ENCODE results near the gene CDC45.

CDC45 gene

GRCh38 chr22:19508024-19508776, 28.5 kb downstream of the CDC45 start:
- Mint-ChIP-seq H3K27ac (no peak overlapping the region), H3K4me1 (peaks cover 12% of the 10 kb centered on the region), H3K4me3 (no peak overlapping the region), H3K27me3 (ENCODE audit: low read depth, poor library complexity) (peaks cover 3% of the 10 kb centered on the region), H3K9me3 (no peaks in the 10 kb centered on the region), H3K36me3 (ENCODE audit: low read depth) (peaks cover 19% of the 10 kb centered on the region)
- TF ChIP-seq CTCF (IDR thresholded peaks at IDR 0.05): no peak
- DNase-seq: no peak

GRCh38 chr22:19509191-19509590, 29.5 kb downstream of the CDC45 start:
- H3K27me3 Mint-ChIP-seq (ENCODE audit: low read depth, poor library complexity): no peaks in the 10 kb centered on the region

GRCh38 chr22:19509923-19510322, 30.2 kb downstream of the CDC45 start:
- DNase-seq: no peak
- no peak for TF ChIP-seq CTCF (IDR thresholded peaks at IDR 0.05)
- H3K27me3 Mint-ChIP-seq (ENCODE audit: low read depth, poor library complexity): no peaks in the 10 kb centered on the region
- H3K36me3 Mint-ChIP-seq (ENCODE audit: low read depth): peaks cover 34% of the 10 kb centered on the region
- H3K27ac Mint-ChIP-seq: no peak overlapping the region
- peaks cover 12% of the 10 kb centered on the region for H3K4me1 Mint-ChIP-seq
- peaks cover 7% of the 10 kb centered on the region for H3K9me3 Mint-ChIP-seq
- H3K4me3 Mint-ChIP-seq: no peak overlapping the region

More at GRCh38 chr22:19509191-19509590, 29.5 kb downstream of the CDC45 start:
- Mint-ChIP-seq H3K9me3 (peaks cover 7% of the 10 kb centered on the region), H3K36me3 (ENCODE audit: low read depth) (peaks cover 28% of the 10 kb centered on the region), H3K27ac (no peak overlapping the region), H3K4me3 (no peak overlapping the region), H3K4me1 (peaks cover 12% of the 10 kb centered on the region)
- no peak for DNase-seq
- no peak for TF ChIP-seq CTCF (IDR thresholded peaks at IDR 0.05)

- H3K27me3 Mint-ChIP-seq (ENCODE audit: low read depth, poor library complexity): no peaks in the 10 kb centered on the region
- TF ChIP-seq CTCF (IDR thresholded peaks at IDR 0.05): no peak
- H3K27ac Mint-ChIP-seq: no peak overlapping the region
- H3K9me3 Mint-ChIP-seq: peaks cover 7% of the 10 kb centered on the region
- no peak overlapping the region for H3K4me3 Mint-ChIP-seq
- peaks cover 39% of the 10 kb centered on the region for H3K36me3 Mint-ChIP-seq (ENCODE audit: low read depth)
- DNase-seq: no peak
- peaks cover 4% of the 10 kb centered on the region for H3K4me1 Mint-ChIP-seq
These were observed 31.2 kb downstream of the CDC45 start for GRCh38 chr22:19510919-19511341.

- Mint-ChIP-seq H3K27ac (no peak overlapping the region), H3K4me3 (no peak overlapping the region), H3K4me1 (peaks cover 5% of the 10 kb centered on the region), H3K9me3 (peaks cover 7% of the 10 kb centered on the region), H3K36me3 (ENCODE audit: low read depth) (peaks cover 39% of the 10 kb centered on the region), H3K27me3 (ENCODE audit: low read depth, poor library complexity) (no peaks in the 10 kb centered on the region)
- DNase-seq: no peak
- no peak for TF ChIP-seq CTCF (IDR thresholded peaks at IDR 0.05)
These were observed 34.1 kb downstream of the CDC45 start for GRCh38 chr22:19513823-19514222.

Data from nephron progenitor cell (in vitro differentiated cells).